Heart left ventricle (tissue), 16 donors: ENCODE results near the gene ST6GALNAC2. TPM values are rescaled to one million over a fixed set of nuclear protein-coding genes. Genes with fewer than 3 reads are reported as not detected.

Experiments
- ATAC-seq, 4 donors: fragments of 200-7000 bp; cut with Tn5 transposase; one replicate each; pipeline ENCODE4 v1.9.1; 2020 to 2022; ENCODE audit warnings: moderate library complexity in 4 of 4, mild to moderate bottlenecking in 3 of 4, moderate number of reproducible peaks in 1 of 4
- DNase-seq, 5 donors: peaks; one replicate each; pipeline ENCODE4 v3.0.0-alpha.2; 2020
- H3K27ac ChIP-seq, 12 donors: fragments of 200-600 bp; sonication (generic) in 4 of 12; one replicate each; pipeline versions ENCODE4 v1.5.0 to v1.8.0; 2016 to 2022; ENCODE audit warnings: mild to moderate bottlenecking in 2 of 12
- H3K27me3 ChIP-seq, 9 donors: fragments of 200-600 bp; sonication (generic) in 2 of 9; one replicate each; pipeline versions ENCODE4 v1.5.1 to v1.8.0; 2016 to 2022; ENCODE audit warnings: mild to moderate bottlenecking in 3 of 9
- H3K36me3 ChIP-seq, 9 donors: fragments of 200-600 bp; sonication (generic) in 2 of 9; one replicate each; pipeline versions ENCODE4 v1.5.0 to v1.8.0; 2018 to 2022; ENCODE audit warnings: mild to moderate bottlenecking in 2 of 9
- H3K4me1 ChIP-seq, 12 donors: fragments of 200-600 bp; sonication (generic) in 4 of 12; one replicate each; pipeline versions ENCODE4 v1.5.0 to v1.8.0; 2016 to 2022; ENCODE audit warnings: mild to moderate bottlenecking in 3 of 12
- H3K4me3 ChIP-seq, 12 donors: fragments of 200-600 bp; sonication (generic) in 4 of 12; one replicate each; pipeline versions ENCODE4 v1.5.0 to v1.8.0; 2017 to 2022; ENCODE audit warnings: mild to moderate bottlenecking in 9 of 12, moderate library complexity in 4 of 12
- H3K9me3 ChIP-seq, 12 donors: fragments of 200-600 bp; sonication (generic) in 4 of 12; one replicate each; pipeline versions ENCODE4 v1.5.0 to v1.8.0; 2016 to 2022; ENCODE audit warnings: mild to moderate bottlenecking in 1 of 12
- POLR2A ChIP-seq, 2 donors: fragments of 450-650 bp; IDR thresholded peaks; one replicate each; pipeline ENCODE4 v1.6.1; 2017; ENCODE audit warnings: antibody characterized with exemption in 2 of 2, mild to moderate bottlenecking in 2 of 2, moderate library complexity in 2 of 2
- WGBS, 4 donors: extraction: QIAGEN DNeasy Blood & Tissue Kit in 2 of 4; methylation state at CpG; one replicate each; pipeline versions ENCODE4 v1.1.5 to v1.1.7; 2013 to 2018; 5-methylcytosine and 5-hydroxymethylcytosine counted together
- intact Hi-C, 10 donors: fragments of 100-400 bp; cut with DNase I; formaldehyde crosslinking; loops; one replicate each; pipeline versions ENCODE4 v1.11.1 to v1.14.2; 2022
- polyA plus RNA-seq, 2 donors: library from polyadenylated mRNA; stranded (reverse); fragments of 200-250 nt; gene quantifications; one replicate each; pipeline ENCODE4 v1.2.3, GENCODE V29; 2013
- total RNA-seq, 9 donors: library from RNA; depleted of rRNA in 2 of 9; stranded (reverse); fragments of >200 nt in 2 of 9; fragmentation: NEBNext Ultra II Directional in 3 of 9; extraction: Animal tissue kit (Norgen Biotek cat#: 25700) in 3 of 9; gene quantifications; one replicate each; pipeline versions ENCODE4 v1.1.0 to v1.2.4, GENCODE V29; 2016 to 2023
- TF ChIP-seq, protein P1 (sequence below), 12 donors: fragments of 200-600 bp; sonication (generic) in 4 of 12; IDR thresholded peaks; one replicate each; pipeline versions ENCODE4 v1.5.0 to v1.8.0; 2018 to 2022; ENCODE audit warnings: antibody characterized with exemption in 12 of 12, mild to moderate bottlenecking in 5 of 12
- donor health status: ischemic (EF 13 %, LVEDD 7.1; RV severe dilation, severe dysfunction).
- donor health status: healthy with polysubstance abuse.
- donor health status: DM: no; HTN: yes; CAD: no.
- donor health status: DM: no; HTN: no; CAD: no.
- donor health status: ischemic (EF 25% LVEDD 6.9; RV normal size, moderate dysfunction).
- donor health status: ischemic (EF 25% LVEDD 5.7; RV mildly dilated, moderate dysfunction).
- donor health status: healthy.
- donor health status: DM: yes; HTN: yes; CAD: no.
- donor health status: ischemic (EF 35%, LVEDD 5.7; RV mildly dilated, moderate dysfunction).
- donor health status: nonischemic (EF 11% LVEDD 7.7; RV severe dilation, severe dysfunction).
- donor health status: DM: yes; HTN: yes; CAD: no.
- donor health status: PGD.
- donor health status: ischemic (EF 29% LVEDD 5.4; RV normal size, mild dysfunction).
- donor health status: nonischemic (EF 23%, LVEDD 6.1; RV moderate dilation, normal function).

ST6GALNAC2 gene
- total and polyA plus RNA-seq, 11 donors, result 2.1 to 7.8 (median 4.9) TPM

DNA sequence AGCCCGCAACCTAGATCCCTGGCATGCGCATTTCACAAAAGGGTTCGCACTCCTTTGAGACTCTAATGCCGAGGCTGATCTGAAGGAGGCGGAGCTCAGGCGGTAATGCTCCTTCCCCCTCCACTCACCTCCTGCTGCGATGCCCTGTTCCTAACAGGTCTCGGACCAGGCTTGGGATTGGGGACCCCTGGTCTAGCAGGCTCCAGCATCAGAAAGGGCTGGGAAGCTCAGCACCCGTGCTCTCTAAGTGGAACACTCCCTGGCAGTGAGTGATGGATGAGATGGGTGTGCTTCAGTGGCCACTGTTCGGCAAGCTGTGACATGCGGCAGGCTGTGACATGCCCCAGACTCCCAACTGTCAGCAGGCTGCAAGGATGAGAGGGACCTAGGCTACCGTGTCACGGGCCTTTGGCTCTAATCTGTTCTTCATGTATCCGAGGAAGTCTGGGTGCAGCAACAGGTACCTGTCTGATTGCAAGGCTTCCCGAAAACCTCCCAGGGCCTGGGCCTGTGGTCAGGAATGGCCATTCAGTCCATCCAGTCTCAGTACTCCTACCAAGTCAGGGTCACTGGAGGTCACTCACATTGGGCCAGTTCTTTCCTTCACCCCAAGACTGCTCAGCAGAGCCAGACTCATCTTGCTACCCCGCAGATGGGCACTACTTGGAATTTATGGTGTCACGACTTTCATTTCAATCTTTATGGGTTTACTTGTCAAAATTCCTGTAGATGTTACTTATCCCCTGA lies 1.3 kb upstream of the ST6GALNAC2 start:
- peaks cover 0 to 43% (median 3%) of the 10 kb centered on the region in 9 donors for H3K27me3 ChIP-seq
- ATAC-seq (no peak), DNase-seq (no peak)
- H3K9me3 ChIP-seq, result no peaks in the 10 kb centered on the region
- 34 to 51% (median 47%) methylated on average over 15 to 17 of the region's 17 CpGs for WGBS, 4 donors
- no peaks in the 10 kb centered on the region for H3K36me3 ChIP-seq
- TF ChIP-seq POLR2A (IDR thresholded peaks at IDR 0.05), result no peak
- TF ChIP-seq, protein P1, sequence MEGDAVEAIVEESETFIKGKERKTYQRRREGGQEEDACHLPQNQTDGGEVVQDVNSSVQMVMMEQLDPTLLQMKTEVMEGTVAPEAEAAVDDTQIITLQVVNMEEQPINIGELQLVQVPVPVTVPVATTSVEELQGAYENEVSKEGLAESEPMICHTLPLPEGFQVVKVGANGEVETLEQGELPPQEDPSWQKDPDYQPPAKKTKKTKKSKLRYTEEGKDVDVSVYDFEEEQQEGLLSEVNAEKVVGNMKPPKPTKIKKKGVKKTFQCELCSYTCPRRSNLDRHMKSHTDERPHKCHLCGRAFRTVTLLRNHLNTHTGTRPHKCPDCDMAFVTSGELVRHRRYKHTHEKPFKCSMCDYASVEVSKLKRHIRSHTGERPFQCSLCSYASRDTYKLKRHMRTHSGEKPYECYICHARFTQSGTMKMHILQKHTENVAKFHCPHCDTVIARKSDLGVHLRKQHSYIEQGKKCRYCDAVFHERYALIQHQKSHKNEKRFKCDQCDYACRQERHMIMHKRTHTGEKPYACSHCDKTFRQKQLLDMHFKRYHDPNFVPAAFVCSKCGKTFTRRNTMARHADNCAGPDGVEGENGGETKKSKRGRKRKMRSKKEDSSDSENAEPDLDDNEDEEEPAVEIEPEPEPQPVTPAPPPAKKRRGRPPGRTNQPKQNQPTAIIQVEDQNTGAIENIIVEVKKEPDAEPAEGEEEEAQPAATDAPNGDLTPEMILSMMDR (IDR thresholded peaks at IDR 0.05), result no peak
- intact Hi-C loops, result loop anchor here in 4 of 10 donors (1.0 to 5.0 kb wide), 4 partner anchors 35 to 65 kb away; no protein-coding TSS in a partner anchor
- H3K4me3 ChIP-seq, result no peak overlapping the region
- H3K4me1 ChIP-seq, result peaks cover 0 to 25% (median 17%) of the 10 kb centered on the region in 12 donors
- no peak overlapping the region for H3K27ac ChIP-seq

DNA sequence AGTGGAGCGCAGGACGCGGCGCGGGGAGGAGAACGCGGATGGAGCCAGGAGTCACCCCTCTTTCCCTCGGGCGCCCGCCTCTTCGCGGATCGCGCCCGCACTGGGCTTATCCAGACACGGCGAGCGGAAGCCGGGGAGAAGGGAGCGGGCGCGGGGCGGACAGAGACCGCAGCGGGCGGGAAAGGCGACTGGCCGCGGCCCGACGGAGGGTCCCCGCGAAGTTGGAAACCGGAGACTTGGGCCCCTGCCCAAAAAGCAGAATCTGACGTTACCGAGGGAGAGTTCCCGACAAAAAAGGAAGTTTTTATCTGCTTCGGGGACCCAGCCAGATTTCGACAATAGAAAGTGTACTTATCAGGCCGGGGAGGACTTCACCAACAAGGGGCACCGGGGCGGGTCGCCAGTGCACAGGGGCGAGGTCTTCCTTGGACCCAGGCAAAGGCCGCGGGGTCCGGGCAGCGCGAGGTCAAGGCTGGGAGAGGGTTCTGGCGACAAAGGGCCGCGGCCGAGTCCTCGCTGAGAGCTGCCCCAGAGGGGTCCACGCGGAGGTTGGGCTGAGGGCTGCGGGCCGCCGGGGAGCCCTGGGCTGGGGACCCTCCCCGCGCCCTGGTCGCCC lies 519 bp downstream of the ST6GALNAC2 start:
- Histone ChIP-seq H3K9me3 (no peaks in the 10 kb centered on the region), H3K36me3 (no peaks in the 10 kb centered on the region), H3K4me3 (peak overlapping the region; percentile 57 to 81 (median 64)), H3K4me1 (peaks cover 0 to 25% (median 17%) of the 10 kb centered on the region in 12 donors), H3K27ac (peak overlapping the region in 7 of 12 donors; percentile 26 to 68 (median 46)), H3K27me3 (peaks cover 0 to 43% (median 3%) of the 10 kb centered on the region in 9 donors)
- DNase-seq (peak in 2 of 5 donors; percentile 45 to 69), ATAC-seq (peak in 3 of 4 donors; percentile 14 to 45 (median 42))
- intact Hi-C loops, result loop anchor here in 3 of 10 donors (5.0 kb wide), 2 partner anchors 37 to 63 kb away; no protein-coding TSS in a partner anchor
- WGBS, 4 donors, result 0 to 2% (median 1%) methylated on average over 52 to 62 of the region's 62 CpGs
- no peak for TF ChIP-seq POLR2A (IDR thresholded peaks at IDR 0.05)
- TF ChIP-seq, protein P1 (IDR thresholded peaks at IDR 0.05), result no peak

DNA sequence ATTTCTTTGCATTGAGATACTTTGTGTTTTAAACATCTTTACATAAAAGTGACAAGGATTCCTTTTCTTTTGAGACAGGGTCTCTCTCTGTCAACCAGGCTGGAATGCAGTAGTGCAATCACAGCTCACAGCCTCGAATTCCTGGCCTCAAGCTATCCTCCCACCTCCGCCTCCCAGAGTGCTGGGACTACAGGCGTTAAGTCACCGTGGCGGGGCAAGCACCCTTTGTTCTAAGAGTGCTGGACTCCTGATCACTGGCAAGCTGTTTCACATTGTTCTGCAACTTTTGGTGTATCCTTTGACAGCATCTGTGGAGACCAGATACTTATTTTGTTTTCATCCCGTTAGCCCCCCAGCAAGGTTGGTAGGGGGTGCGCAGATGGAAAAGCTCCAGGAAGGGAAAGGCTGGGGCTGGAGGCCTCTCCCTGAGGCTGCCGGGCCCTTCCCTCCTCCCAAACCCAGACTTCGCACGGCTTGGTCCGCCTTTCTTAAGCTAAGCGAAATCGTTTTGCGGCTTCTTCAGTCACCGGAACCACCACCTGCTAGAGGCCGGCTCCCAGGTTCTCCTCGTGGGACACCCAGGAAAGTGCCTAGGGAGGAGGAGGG lies 1.1 kb downstream of the ST6GALNAC2 start:
- Histone ChIP-seq H3K4me3 (peak overlapping the region; percentile 57 to 81 (median 64)), H3K27ac (peak overlapping the region in 5 of 12 donors; percentile 38 to 68 (median 62)), H3K4me1 (peaks cover 0 to 25% (median 17%) of the 10 kb centered on the region in 12 donors), H3K9me3 (no peaks in the 10 kb centered on the region), H3K27me3 (peaks cover 0 to 43% (median 3%) of the 10 kb centered on the region in 9 donors), H3K36me3 (no peaks in the 10 kb centered on the region)
- intact Hi-C loops, result loop anchor here in 3 of 10 donors (5.0 kb wide), 2 partner anchors 38 to 62 kb away; no protein-coding TSS in a partner anchor
- ATAC-seq (peak in 1 of 4 donors; percentile 8), DNase-seq (no peak)
- 33 to 49% (median 38%) methylated on average over 17 of the region's 17 CpGs for WGBS, 4 donors
- no peak for TF ChIP-seq POLR2A (IDR thresholded peaks at IDR 0.05)
- TF ChIP-seq, protein P1 (IDR thresholded peaks at IDR 0.05), result no peak
